Measurements from ENCODE around the gene TIMELESS.
"Not testable (repeated sequence)": the region's sequence is repeated elsewhere in the genome, so short reads cannot be mapped to it uniquely, and the experiment has no call there.

The TIMELESS gene

DNA sequence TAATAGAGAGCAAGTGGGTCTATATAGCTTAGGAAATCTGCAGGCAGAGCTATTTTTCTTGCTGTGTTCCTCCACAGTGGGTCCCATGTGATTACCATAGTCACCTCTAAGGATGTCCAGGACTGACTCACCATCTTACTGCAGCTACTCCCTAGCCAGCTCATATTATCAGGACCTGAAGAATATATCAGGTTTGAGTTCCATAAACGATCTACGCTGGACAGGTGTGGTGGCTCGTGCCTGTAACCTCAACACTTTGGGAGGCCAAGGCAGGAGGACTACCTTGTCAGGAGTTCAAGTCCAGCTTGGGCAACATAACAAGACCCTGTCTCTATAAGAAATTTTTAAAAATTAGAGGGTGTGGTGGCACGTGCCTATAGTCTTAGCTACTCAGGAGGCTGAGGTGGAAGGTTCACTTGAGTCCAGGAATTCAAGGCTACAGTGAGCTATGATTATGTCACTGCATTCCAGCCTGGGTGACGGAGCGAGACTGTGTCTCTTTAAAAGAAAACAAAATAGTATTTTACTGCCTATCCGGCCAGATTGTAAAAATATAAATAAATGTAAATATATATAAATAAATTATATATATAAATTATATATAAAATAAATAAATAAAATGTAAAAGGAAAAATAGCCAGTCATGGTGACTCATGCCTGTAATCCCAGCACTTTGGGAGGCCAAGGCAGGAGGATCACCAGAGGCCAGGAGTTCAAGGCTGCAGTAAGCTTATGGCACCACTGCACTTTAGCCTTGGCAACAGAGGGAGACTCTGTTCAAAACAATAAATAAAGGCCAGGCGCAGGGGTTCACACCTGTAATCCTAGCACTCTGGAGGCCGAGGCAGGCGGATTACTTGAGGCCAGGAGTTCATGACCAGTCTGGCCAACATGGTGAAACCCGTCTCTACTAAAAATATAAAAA is 12.3 kb upstream of the TIMELESS start:
- no peak for DNase-seq (ENCODE audit: low read depth)
- H3K4me3 ChIP-seq (ENCODE audit: low read length), result no peak overlapping the region
- TF ChIP-seq, protein P1, sequence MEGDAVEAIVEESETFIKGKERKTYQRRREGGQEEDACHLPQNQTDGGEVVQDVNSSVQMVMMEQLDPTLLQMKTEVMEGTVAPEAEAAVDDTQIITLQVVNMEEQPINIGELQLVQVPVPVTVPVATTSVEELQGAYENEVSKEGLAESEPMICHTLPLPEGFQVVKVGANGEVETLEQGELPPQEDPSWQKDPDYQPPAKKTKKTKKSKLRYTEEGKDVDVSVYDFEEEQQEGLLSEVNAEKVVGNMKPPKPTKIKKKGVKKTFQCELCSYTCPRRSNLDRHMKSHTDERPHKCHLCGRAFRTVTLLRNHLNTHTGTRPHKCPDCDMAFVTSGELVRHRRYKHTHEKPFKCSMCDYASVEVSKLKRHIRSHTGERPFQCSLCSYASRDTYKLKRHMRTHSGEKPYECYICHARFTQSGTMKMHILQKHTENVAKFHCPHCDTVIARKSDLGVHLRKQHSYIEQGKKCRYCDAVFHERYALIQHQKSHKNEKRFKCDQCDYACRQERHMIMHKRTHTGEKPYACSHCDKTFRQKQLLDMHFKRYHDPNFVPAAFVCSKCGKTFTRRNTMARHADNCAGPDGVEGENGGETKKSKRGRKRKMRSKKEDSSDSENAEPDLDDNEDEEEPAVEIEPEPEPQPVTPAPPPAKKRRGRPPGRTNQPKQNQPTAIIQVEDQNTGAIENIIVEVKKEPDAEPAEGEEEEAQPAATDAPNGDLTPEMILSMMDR (conservative IDR thresholded peaks at IDR 0.05; ENCODE audit: low read depth, low read length), result no peak

DNA sequence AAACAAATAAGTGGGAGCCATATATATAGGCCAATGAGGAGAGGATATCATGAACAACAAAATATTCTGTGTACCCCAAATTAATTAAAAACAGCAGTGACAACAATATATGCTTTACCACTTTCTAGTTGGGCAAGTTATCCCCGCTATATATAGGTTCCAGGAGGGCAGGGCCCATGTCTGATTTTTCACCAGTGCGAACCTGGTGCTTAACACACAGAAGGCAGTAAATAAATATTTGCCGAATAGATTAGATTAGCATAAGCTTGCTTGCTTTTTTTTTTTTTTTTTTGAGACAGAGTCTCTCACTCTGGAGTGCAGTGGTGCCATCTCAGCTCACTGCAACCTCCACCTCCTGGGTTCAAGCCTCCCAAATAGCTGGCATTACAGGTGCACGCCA is 8.6 kb upstream of the TIMELESS start:
- TF ChIP-seq, protein P1 (conservative IDR thresholded peaks at IDR 0.05; ENCODE audit: low read depth, low read length), result no peak
- no peak for DNase-seq (ENCODE audit: low read depth)
- no peak overlapping the region for H3K4me3 ChIP-seq (ENCODE audit: low read length)

DNA sequence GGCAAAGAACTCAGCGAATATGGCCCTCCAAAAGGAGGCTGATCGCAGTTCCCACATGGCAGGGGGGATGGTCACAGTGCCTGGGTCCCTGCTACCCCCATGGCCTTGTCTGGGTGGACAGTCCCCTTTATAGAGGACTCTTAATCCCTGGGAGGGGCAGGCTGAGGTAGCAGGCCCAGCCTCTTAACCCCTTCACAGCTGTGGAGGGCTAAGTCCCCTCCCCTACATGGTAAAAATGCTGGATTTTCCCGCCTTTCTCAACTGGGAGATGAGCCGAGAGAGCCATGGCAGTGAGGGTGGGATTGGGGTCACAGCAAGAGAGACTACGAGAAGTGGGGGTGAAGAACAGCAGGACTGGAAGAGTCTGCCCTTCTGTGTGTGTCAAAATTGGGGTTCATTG is 5.3 kb upstream of the TIMELESS start, which contains the start of gene MIP:
TSS of gene MIP (minus strand) at position 101 of the 400 bp plus-strand sequence. CDS start at position 57, 44 bp downstream.
- H3K4me3 ChIP-seq (ENCODE audit: low read length), result no peak within 1 kb of the TSS
- no peak for DNase-seq (ENCODE audit: low read depth)
- TF ChIP-seq, protein P1 (conservative IDR thresholded peaks at IDR 0.05; ENCODE audit: low read depth, low read length), result no peak

DNA sequence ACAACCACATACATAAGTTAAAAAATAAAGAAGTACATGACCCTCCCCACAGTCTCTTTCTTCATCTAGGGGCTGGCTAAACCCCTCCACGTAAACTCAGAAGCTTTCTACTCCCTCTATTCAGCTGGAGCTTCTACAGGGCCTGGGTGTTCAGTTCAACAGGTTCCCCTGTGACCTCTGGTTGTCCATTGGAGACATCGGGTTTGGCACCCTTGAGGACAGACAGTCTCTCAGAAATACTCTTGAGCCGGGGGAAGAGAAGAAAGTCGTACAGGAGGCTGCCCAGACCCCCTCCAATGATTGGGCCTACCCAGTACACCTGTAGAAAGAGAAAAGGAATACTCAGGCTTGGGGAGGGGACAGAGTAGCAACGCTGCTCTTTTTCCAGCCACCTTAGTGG is 1.9 kb upstream of the TIMELESS start:
- no peak overlapping the region for H3K4me3 ChIP-seq (ENCODE audit: low read length)
- no peak for DNase-seq (ENCODE audit: low read depth)
- TF ChIP-seq, protein P1 (conservative IDR thresholded peaks at IDR 0.05; ENCODE audit: low read depth, low read length), result no peak

- H3K4me3 ChIP-seq (ENCODE audit: low read length), result no peak overlapping the region
- DNase-seq (ENCODE audit: low read depth), result peak; percentile 6
- TF ChIP-seq, protein P1 (conservative IDR thresholded peaks at IDR 0.05; ENCODE audit: low read depth, low read length), result no peak
Measured at GRCh38 chr12:56450241-56450640, 1.0 kb upstream of the TIMELESS start.

DNA sequence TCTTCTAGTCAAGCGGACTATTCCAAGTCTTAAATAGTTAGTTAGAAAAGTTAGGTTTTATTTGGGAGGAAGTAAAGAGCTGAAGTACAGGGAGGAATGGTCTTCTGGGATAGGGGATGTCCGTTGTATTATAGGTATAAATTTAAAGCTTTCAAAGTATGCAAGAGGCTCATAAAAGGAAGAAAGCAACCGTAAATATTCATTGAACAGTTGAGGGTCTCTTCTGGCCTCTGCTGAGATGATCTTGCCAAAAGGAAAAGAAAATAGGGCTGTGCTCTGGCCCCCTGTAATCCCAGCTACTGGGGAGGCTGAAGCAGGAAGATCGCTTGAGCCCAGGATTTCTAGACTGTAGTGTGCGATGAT is 377 bp upstream of the TIMELESS start:
- DNase-seq (ENCODE audit: low read depth), result no peak
- TF ChIP-seq, protein P1 (conservative IDR thresholded peaks at IDR 0.05; ENCODE audit: low read depth, low read length), result no peak
- peak overlapping the region; percentile 85 for H3K4me3 ChIP-seq (ENCODE audit: low read length)

DNA sequence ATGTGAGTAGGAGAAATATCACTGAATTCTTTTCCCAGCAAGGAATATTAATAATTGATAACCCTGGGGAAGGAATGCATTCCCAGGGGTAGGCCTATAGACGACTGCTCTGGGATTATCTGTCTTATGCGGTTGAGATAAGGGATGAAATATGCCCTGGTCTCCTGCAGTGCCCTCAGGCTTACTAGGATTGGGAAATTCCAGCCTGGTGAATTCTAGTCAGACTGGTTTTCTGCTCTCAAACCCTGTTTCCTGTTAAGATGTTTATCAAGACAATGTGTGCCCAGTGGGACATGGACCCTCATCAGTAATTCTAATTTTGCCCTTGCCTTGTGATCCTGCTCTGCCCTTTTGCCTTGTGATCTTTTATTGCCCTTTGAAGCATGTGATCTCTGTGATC is 6.0 kb downstream of the TIMELESS start:
- not testable (repeated sequence) for DNase-seq (ENCODE audit: low read depth); H3K4me3 ChIP-seq (ENCODE audit: low read length)

Data from retinal pigment epithelial cell (primary cell).